Stomach smooth muscle (tissue), 2 donors: Measurements from ENCODE around the gene RFPL1.

ENCODE experiments used
- H3K27ac ChIP-seq: one replicate; pipeline ENCODE4 v1.7.0; 2013; ENCODE audit warnings: mild to moderate bottlenecking, low read length, inconsistent platforms
- H3K27me3 ChIP-seq, 2 donors: one replicate each; pipeline ENCODE4 v1.7.0; 2013; ENCODE audit warnings: low read length in 2 of 2; ENCODE audit not compliant: insufficient read depth in 2 of 2, control insufficient read depth in 1 of 2
- H3K36me3 ChIP-seq, 2 donors: one replicate each; pipeline ENCODE4 v1.7.0; 2013; ENCODE audit warnings: low read length in 2 of 2; ENCODE audit not compliant: control insufficient read depth in 2 of 2, insufficient read depth in 2 of 2
- H3K4me1 ChIP-seq: one replicate; pipeline ENCODE4 v1.7.0; 2013; ENCODE audit warnings: low read length; ENCODE audit not compliant: control insufficient read depth, insufficient read depth
- H3K4me3 ChIP-seq, 2 donors: one replicate each; pipeline ENCODE4 v1.7.0; 2013; ENCODE audit warnings: low read length in 2 of 2
- H3K9ac ChIP-seq, 2 donors: one replicate each; pipeline ENCODE4 v1.7.0; 2013; ENCODE audit warnings: low read length in 2 of 2, mild to moderate bottlenecking in 1 of 2
- H3K9me3 ChIP-seq, 2 donors: one replicate each; pipeline ENCODE4 v1.7.0; 2013; ENCODE audit warnings: low read length in 2 of 2; ENCODE audit not compliant: control insufficient read depth in 2 of 2
- donor health status: healthy.
- donor health status: Pancreatic carcinoma.

Gene RFPL1

GRCh38 chr22:29478326-29479276 is 40.2 kb downstream of the RFPL1 start:
- Histone ChIP-seq H3K9me3 (no peaks in the 10 kb centered on the region), H3K4me1 (peaks cover 11% of the 10 kb centered on the region), H3K9ac (no peak overlapping the region), H3K27ac (no peak overlapping the region), H3K27me3 (peaks cover 50 to 56% of the 10 kb centered on the region in 2 donors), H3K36me3 (no peaks in the 10 kb centered on the region), H3K4me3 (no peak overlapping the region)

GRCh38 chr22:29479417-29480261 is 41.3 kb downstream of the RFPL1 start, which contains the start of gene NEFH:
TSS of gene NEFH (plus strand) at chr22:29480218. CDS start at chr22:29480263, 45 bp downstream.
- H3K36me3 ChIP-seq: no peaks in the 10 kb centered on the region
- H3K4me3 ChIP-seq: peak within 1 kb of the TSS in 1 of 2 donors; percentile 44
- peaks cover 11% of the 10 kb centered on the region for H3K4me1 ChIP-seq
- no peak within 1 kb of the TSS for H3K9ac ChIP-seq
- peaks cover 50 to 54% of the 10 kb centered on the region in 2 donors for H3K27me3 ChIP-seq
- H3K9me3 ChIP-seq: no peaks in the 10 kb centered on the region
- H3K27ac ChIP-seq: no peak within 1 kb of the TSS

DNA sequence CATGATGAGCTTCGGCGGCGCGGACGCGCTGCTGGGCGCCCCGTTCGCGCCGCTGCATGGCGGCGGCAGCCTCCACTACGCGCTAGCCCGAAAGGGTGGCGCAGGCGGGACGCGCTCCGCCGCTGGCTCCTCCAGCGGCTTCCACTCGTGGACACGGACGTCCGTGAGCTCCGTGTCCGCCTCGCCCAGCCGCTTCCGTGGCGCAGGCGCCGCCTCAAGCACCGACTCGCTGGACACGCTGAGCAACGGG is 41.8 kb downstream of the RFPL1 start:
- Histone ChIP-seq H3K9me3 (no peaks in the 10 kb centered on the region), H3K36me3 (no peaks in the 10 kb centered on the region), H3K9ac (no peak overlapping the region), H3K27ac (no peak overlapping the region), H3K4me3 (peak overlapping the region in 1 of 2 donors; percentile 44), H3K4me1 (peaks cover 11% of the 10 kb centered on the region), H3K27me3 (peaks cover 50 to 54% of the 10 kb centered on the region in 2 donors)

DNA sequence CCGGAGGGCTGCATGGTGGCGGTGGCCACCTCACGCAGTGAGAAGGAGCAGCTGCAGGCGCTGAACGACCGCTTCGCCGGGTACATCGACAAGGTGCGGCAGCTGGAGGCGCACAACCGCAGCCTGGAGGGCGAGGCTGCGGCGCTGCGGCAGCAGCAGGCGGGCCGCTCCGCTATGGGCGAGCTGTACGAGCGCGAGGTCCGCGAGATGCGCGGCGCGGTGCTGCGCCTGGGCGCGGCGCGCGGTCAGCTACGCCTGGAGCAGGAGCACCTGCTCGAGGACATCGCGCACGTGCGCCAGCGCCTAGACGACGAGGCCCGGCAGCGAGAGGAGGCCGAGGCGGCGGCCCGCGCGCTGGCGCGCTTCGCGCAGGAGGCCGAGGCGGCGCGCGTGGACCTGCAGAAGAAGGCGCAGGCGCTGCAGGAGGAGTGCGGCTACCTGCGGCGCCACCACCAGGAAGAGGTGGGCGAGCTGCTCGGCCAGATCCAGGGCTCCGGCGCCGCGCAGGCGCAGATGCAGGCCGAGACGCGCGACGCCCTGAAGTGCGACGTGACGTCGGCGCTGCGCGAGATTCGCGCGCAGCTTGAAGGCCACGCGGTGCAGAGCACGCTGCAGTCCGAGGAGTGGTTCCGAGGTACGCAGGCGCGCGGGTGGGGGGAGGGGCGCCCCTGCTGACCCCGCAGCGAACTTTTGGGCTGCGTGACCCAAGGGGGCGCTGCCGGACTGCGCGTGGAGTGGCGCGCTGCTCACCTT is 42.3 kb downstream of the RFPL1 start:
- H3K9ac ChIP-seq: no peak overlapping the region
- H3K9me3 ChIP-seq: no peaks in the 10 kb centered on the region
- H3K4me1 ChIP-seq: peaks cover 11% of the 10 kb centered on the region
- peak overlapping the region in 1 of 2 donors; percentile 44 for H3K4me3 ChIP-seq
- H3K27me3 ChIP-seq: peaks cover 50 to 54% of the 10 kb centered on the region in 2 donors
- no peaks in the 10 kb centered on the region for H3K36me3 ChIP-seq
- no peak overlapping the region for H3K27ac ChIP-seq

DNA sequence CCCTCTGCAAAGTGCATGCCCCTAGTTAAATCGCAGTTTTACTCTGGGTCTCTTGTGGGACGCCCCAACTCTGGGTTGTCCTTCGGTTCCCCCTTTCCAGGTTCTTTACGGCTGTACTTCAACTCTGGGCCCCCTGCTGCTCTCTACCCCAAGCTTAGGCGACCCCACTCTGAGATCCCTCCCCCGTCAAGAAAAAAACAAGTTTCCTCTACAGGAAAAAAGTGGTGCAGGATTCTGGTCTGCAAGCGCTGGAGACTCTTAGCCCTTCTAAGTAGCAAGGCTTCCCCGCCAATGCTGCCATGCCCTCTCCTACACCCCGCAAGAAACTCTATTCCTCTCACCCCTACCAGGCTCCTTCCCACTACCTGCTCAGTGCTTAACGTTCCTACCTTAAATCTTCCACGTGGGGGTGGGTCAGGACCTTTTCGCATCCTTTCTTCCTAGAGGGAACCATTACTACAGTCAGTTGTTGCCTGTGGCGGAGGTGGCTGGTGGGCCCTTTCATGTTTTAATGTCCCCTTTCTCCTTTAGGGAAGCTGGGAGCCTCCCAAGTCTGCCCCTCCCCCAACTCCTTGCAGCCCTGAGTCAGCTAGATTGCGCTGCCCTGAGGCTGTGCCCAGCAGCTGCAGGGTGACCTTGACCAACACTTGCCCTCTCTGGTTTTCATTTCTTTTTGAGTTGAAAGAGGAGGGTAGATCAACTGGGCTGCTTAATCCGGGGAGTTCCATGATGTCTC is 43.0 kb downstream of the RFPL1 start:
- Histone ChIP-seq H3K4me3 (no peak overlapping the region), H3K27me3 (peaks cover 45 to 47% of the 10 kb centered on the region in 2 donors), H3K4me1 (peaks cover 11% of the 10 kb centered on the region)

GRCh38 chr22:29482253-29482652 is 43.9 kb downstream of the RFPL1 start:
- H3K4me3 ChIP-seq: no peak overlapping the region
- H3K36me3 ChIP-seq: no peaks in the 10 kb centered on the region
- no peaks in the 10 kb centered on the region for H3K9me3 ChIP-seq
- peaks cover 11% of the 10 kb centered on the region for H3K4me1 ChIP-seq
- H3K27ac ChIP-seq: no peak overlapping the region
- H3K27me3 ChIP-seq: peaks cover 45% of the 10 kb centered on the region in 2 donors
- no peak overlapping the region for H3K9ac ChIP-seq

More for the DNA sequence above, 43.0 kb downstream of the RFPL1 start:
- H3K27ac ChIP-seq: no peak overlapping the region
- H3K9me3 ChIP-seq: no peaks in the 10 kb centered on the region
- H3K36me3 ChIP-seq: no peaks in the 10 kb centered on the region
- H3K9ac ChIP-seq: no peak overlapping the region

- Histone ChIP-seq H3K36me3 (no peaks in the 10 kb centered on the region), H3K27ac (no peak overlapping the region), H3K9ac (no peak overlapping the region), H3K27me3 (peaks cover 43 to 45% of the 10 kb centered on the region in 2 donors), H3K4me3 (no peak overlapping the region), H3K9me3 (no peaks in the 10 kb centered on the region), H3K4me1 (peaks cover 11% of the 10 kb centered on the region)
These were observed 44.3 kb downstream of the RFPL1 start for GRCh38 chr22:29482726-29483125.

DNA sequence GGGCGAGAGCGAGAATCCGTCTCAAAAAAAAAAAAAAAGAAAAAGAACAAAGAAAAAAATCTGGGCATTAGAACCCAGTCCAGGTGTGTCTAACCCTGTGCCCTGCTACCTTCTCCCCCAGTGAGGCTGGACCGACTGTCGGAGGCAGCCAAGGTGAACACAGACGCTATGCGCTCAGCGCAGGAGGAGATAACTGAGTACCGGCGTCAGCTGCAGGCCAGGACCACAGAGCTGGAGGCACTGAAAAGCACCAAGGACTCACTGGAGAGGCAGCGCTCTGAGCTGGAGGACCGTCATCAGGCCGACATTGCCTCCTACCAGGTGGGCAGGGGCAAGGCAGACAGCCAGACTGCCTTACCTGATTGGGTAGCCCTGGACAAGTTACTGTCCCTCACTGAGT is 44.9 kb downstream of the RFPL1 start:
- Histone ChIP-seq H3K9ac (no peak overlapping the region), H3K27ac (no peak overlapping the region), H3K9me3 (no peaks in the 10 kb centered on the region), H3K4me1 (peaks cover 11% of the 10 kb centered on the region), H3K36me3 (no peaks in the 10 kb centered on the region), H3K27me3 (peaks cover 38 to 44% of the 10 kb centered on the region in 2 donors), H3K4me3 (no peak overlapping the region)

- H3K36me3 ChIP-seq: no peaks in the 10 kb centered on the region
- no peaks in the 10 kb centered on the region for H3K9me3 ChIP-seq
- H3K27ac ChIP-seq: no peak overlapping the region
- H3K4me3 ChIP-seq: no peak overlapping the region
- peaks cover 25 to 31% of the 10 kb centered on the region in 2 donors for H3K27me3 ChIP-seq
- H3K4me1 ChIP-seq: peaks cover 11% of the 10 kb centered on the region
- no peak overlapping the region for H3K9ac ChIP-seq
These were observed 46.3 kb downstream of the RFPL1 start for GRCh38 chr22:29484642-29485041.

DNA sequence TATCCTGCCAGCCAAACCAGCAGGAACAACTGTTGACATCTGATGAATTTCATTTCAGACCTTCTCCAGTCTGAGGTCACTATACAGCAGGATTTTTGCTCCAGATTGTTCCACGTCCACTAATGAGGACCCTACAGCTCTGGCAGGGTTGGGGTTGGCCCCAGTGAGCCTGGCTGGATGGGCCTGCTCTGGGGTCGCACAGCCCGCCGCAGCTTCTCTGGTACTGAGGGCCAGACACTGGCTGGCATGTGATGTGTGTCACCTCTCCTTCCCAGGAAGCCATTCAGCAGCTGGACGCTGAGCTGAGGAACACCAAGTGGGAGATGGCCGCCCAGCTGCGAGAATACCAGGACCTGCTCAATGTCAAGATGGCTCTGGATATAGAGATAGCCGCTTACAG is 47.1 kb downstream of the RFPL1 start:
- Histone ChIP-seq H3K36me3 (no peaks in the 10 kb centered on the region), H3K27me3 (peaks cover 19 to 24% of the 10 kb centered on the region in 2 donors), H3K4me1 (peaks cover 6% of the 10 kb centered on the region), H3K4me3 (no peak overlapping the region), H3K27ac (no peak overlapping the region), H3K9me3 (no peaks in the 10 kb centered on the region), H3K9ac (no peak overlapping the region)
